Activated T-helper 1 cell treated with anti-CD3 and anti-CD28 coated beads, Interleukin-12 subunit alpha, Interleukin-12 subunit beta, Interleukin-2, Interleukin-4 antibody, amounts not matched to agents 30 ng/mL and 10 ng/mL and 1 ng/mL, durations not matched to agents 14 hours and 24 hours and 36 hours (primary cell): ENCODE data around the gene BARHL1. TPM values are rescaled to one million over a fixed set of nuclear protein-coding genes. Genes with fewer than 3 reads are reported as not detected.
A peak's percentile ranks its signal among the peaks of the same experiment; 100 is the strongest.
"Not testable (repeated sequence)": the region's sequence is repeated elsewhere in the genome, so short reads cannot be mapped to it uniquely, and the experiment has no call there.

Experiments used
- DNase-seq: peaks from one replicate; pipeline ENCODE4 v3.0.0; 2021; ENCODE audit warnings: low spot score
- H3K27ac Mint-ChIP-seq: one replicate; pipeline ENCODE4 v1.8.0; 2021; ENCODE audit warnings: mild to moderate bottlenecking, mixed read lengths
- H3K27me3 Mint-ChIP-seq: one replicate; pipeline ENCODE4 v1.8.0; 2022; ENCODE audit warnings: mild to moderate bottlenecking, moderate library complexity, mixed read lengths; ENCODE audit not compliant: insufficient read depth
- H3K36me3 Mint-ChIP-seq: one replicate; pipeline ENCODE4 v1.8.0; 2021; ENCODE audit warnings: low read depth, mixed read lengths
- H3K4me1 Mint-ChIP-seq: one replicate; pipeline ENCODE4 v1.8.0; 2021; ENCODE audit warnings: low read depth, mixed read lengths
- H3K4me3 Mint-ChIP-seq: one replicate; pipeline ENCODE4 v1.8.0; 2021; ENCODE audit warnings: mild to moderate bottlenecking, moderate library complexity, mixed read lengths
- H3K9me3 Mint-ChIP-seq: one replicate; pipeline ENCODE4 v1.8.0; 2021; ENCODE audit warnings: mixed read lengths
- intact Hi-C: fragments of 100-400 bp; cut with micrococcal nuclease; formaldehyde crosslinking; loops from one replicate; pipeline ENCODE4 v1.15.1; 2024
- total RNA-seq: library from RNA; stranded (reverse); gene quantifications from 2 replicates; pipeline ENCODE4 v1.2.3, GENCODE V29; 2022

BARHL1 gene
- total RNA-seq, 1 donor from 2014 or later = not detected

- Mint-ChIP-seq H3K27ac (no peak overlapping the region), H3K9me3 (no peaks in the 10 kb centered on the region), H3K36me3 (no peaks in the 10 kb centered on the region), H3K4me1 (peaks cover 5% of the 10 kb centered on the region), H3K4me3 (no peak overlapping the region), H3K27me3 (peaks cover 21% of the 10 kb centered on the region)
- no peak for DNase-seq
- intact Hi-C loops = no loop called here
Measured at GRCh38 chr9:132562306-132562573, 20.2 kb upstream of the BARHL1 start.

DNA sequence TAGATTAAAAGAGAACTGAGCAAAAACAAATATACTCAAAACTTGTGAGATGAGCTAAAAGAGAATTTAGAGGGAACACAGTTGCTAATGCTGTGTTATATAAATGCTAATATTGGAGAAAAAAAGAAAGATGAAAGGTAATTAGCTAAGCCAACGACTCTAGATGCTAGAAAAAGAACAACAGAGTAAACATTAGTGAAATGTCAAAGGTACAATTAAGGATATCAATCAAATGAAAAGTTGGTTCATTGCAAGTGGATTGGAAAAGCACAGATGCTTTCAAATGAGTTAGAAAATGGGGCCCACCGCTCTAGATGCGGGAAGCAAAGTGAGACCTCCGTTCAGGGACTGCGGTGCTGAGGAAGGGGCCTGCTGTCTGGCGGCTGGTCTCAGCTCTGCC is 17.9 kb upstream of the BARHL1 start:
- H3K4me3 Mint-ChIP-seq = no peak overlapping the region
- no peaks in the 10 kb centered on the region for H3K36me3 Mint-ChIP-seq

DNA sequence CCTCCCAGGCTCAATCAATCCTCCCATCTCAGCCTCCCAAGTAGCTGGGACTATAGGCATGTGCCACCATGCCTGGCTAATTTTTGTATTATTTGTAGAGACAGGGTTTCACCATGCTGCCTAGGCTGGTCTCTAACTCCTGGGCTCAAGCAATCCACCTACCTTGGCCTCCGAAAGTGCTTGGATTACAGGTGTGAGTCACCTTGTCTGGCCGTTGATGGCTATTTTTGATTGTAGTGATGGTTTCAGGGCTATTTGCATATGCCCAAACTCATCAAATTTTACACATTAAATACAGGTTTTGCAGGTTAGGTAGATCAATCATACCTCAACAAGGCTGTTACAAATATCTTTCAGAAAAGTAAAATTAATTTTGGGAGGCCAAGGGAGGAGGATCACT is 13.6 kb upstream of the BARHL1 start:
- H3K4me3 Mint-ChIP-seq, H3K4me1 Mint-ChIP-seq, DNase-seq, H3K9me3 Mint-ChIP-seq, H3K27ac Mint-ChIP-seq, intact Hi-C loops, H3K36me3 Mint-ChIP-seq, H3K27me3 Mint-ChIP-seq: not testable (repeated sequence)

More for the DNA sequence above, 17.9 kb upstream of the BARHL1 start:
- Mint-ChIP-seq H3K9me3 (no peaks in the 10 kb centered on the region), H3K4me1 (peaks cover 5% of the 10 kb centered on the region), H3K27ac (no peak overlapping the region), H3K27me3 (peaks cover 17% of the 10 kb centered on the region)
- DNase-seq = no peak
- intact Hi-C loops = no loop called here

GRCh38 chr9:132571806-132572600 is 10.4 kb upstream of the BARHL1 start:
- intact Hi-C loops = no loop called here
- Mint-ChIP-seq H3K27ac (no peak overlapping the region), H3K4me1 (no peaks in the 10 kb centered on the region), H3K9me3 (no peaks in the 10 kb centered on the region), H3K27me3 (peaks cover 22% of the 10 kb centered on the region), H3K4me3 (no peak overlapping the region), H3K36me3 (no peaks in the 10 kb centered on the region)
- DNase-seq = no peak

DNA sequence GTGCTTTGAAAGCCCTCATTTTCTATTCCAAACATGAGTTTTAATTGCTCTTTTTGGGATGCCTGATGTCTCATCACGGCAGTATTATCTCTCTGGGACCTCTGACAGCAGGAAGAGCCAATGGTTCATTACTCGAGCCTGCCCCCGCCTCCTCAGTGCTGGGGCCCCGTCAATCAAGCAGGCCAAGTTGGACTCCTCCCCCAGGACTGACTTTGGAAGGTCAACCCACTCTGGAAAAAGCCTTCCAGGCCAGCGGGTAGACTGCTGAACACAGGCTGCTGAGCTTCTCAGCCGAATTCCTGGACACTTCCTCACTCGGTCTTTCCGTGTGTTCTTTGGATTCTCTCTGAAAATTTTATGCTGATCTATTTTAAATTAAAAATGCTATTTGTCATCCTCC is 9.5 kb upstream of the BARHL1 start:
- Mint-ChIP-seq H3K4me1 (no peaks in the 10 kb centered on the region), H3K9me3 (no peaks in the 10 kb centered on the region), H3K27me3 (peaks cover 31% of the 10 kb centered on the region), H3K27ac (no peak overlapping the region), H3K4me3 (no peak overlapping the region), H3K36me3 (no peaks in the 10 kb centered on the region)
- intact Hi-C loops = no loop called here
- DNase-seq = no peak

GRCh38 chr9:132575005-132575609 is 7.3 kb upstream of the BARHL1 start:
- intact Hi-C loops = loop anchor here (1.0 kb wide), 2 partner anchors 68 to 164 kb away; no protein-coding TSS in a partner anchor
- Mint-ChIP-seq H3K27ac (no peak overlapping the region), H3K27me3 (peaks cover 51% of the 10 kb centered on the region), H3K4me3 (no peak overlapping the region), H3K9me3 (no peaks in the 10 kb centered on the region), H3K36me3 (peaks cover 1% of the 10 kb centered on the region), H3K4me1 (no peaks in the 10 kb centered on the region)
- peak; percentile 25 for DNase-seq

GRCh38 chr9:132575811-132576210 is 6.6 kb upstream of the BARHL1 start:
- no peak for DNase-seq
- Mint-ChIP-seq H3K4me3 (no peak overlapping the region), H3K36me3 (peaks cover 1% of the 10 kb centered on the region), H3K4me1 (no peaks in the 10 kb centered on the region), H3K9me3 (no peaks in the 10 kb centered on the region), H3K27me3 (peaks cover 51% of the 10 kb centered on the region), H3K27ac (no peak overlapping the region)
- intact Hi-C loops = loop anchor here (1.0 kb wide), 2 partner anchors 69 to 165 kb away; no protein-coding TSS in a partner anchor

- intact Hi-C loops = no loop called here
- H3K9me3 Mint-ChIP-seq = no peaks in the 10 kb centered on the region
- no peak for DNase-seq
- H3K4me3 Mint-ChIP-seq = no peak overlapping the region
- no peaks in the 10 kb centered on the region for H3K4me1 Mint-ChIP-seq
- peaks cover 1% of the 10 kb centered on the region for H3K36me3 Mint-ChIP-seq
- peaks cover 62% of the 10 kb centered on the region for H3K27me3 Mint-ChIP-seq
- H3K27ac Mint-ChIP-seq = no peak overlapping the region
Measured at GRCh38 chr9:132577119-132577518, 5.3 kb upstream of the BARHL1 start.

DNA sequence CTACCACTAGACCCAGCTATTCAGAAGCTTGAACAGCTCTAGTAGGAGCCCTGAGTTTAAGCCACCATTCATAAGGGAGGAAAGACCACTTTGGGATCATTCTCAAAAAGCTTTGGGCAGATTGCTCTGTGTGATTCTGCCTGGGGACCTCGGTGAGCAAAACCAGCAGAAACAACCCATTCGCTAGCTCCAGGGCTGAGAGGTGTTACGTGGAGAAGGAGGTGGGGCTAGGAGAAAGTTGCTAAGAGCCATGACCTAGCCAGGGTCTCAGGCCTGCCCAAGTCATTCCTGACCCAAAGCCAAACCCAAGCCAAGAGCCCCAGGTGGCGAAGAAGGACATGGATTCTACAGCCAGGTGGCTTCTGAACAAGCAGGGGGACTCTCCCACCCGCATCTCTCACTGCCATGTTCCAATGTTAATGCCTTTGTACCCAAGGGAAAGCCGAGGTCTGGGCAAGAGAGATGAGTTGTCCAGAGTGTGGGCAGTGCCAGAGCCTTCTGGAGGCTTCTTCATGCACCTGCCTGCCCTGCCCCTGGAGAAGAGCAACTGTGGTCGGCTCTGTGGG is 4.0 kb upstream of the BARHL1 start:
- Mint-ChIP-seq H3K36me3 (peaks cover 1% of the 10 kb centered on the region), H3K9me3 (no peaks in the 10 kb centered on the region), H3K27me3 (peaks cover 73% of the 10 kb centered on the region), H3K27ac (no peak overlapping the region), H3K4me3 (no peak overlapping the region), H3K4me1 (no peaks in the 10 kb centered on the region)
- no peak for DNase-seq
- intact Hi-C loops = no loop called here

DNA sequence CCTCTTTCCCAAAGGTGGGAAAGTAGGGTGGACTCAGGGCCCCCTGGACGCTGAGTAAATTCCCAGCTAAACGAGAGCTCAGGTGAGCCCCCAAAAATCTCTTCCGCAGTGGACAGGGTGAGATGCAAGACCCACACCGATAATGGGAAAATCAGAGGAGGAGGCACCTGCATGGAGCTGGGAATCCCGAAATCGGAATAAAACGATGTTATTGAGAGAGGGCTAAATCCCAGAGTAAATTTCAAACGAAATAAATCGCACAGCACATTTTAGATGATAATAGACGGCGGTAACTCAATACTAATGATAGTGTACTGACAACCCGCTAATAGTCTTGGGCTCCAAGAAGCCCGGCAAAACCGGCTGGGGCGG is 3.0 kb upstream of the BARHL1 start:
- H3K4me1 Mint-ChIP-seq = no peaks in the 10 kb centered on the region
- peaks cover 1% of the 10 kb centered on the region for H3K36me3 Mint-ChIP-seq
- no peak overlapping the region for H3K4me3 Mint-ChIP-seq
- no peaks in the 10 kb centered on the region for H3K9me3 Mint-ChIP-seq
- peaks cover 81% of the 10 kb centered on the region for H3K27me3 Mint-ChIP-seq
- no peak for DNase-seq
- H3K27ac Mint-ChIP-seq = no peak overlapping the region
- intact Hi-C loops = no loop called here

DNA sequence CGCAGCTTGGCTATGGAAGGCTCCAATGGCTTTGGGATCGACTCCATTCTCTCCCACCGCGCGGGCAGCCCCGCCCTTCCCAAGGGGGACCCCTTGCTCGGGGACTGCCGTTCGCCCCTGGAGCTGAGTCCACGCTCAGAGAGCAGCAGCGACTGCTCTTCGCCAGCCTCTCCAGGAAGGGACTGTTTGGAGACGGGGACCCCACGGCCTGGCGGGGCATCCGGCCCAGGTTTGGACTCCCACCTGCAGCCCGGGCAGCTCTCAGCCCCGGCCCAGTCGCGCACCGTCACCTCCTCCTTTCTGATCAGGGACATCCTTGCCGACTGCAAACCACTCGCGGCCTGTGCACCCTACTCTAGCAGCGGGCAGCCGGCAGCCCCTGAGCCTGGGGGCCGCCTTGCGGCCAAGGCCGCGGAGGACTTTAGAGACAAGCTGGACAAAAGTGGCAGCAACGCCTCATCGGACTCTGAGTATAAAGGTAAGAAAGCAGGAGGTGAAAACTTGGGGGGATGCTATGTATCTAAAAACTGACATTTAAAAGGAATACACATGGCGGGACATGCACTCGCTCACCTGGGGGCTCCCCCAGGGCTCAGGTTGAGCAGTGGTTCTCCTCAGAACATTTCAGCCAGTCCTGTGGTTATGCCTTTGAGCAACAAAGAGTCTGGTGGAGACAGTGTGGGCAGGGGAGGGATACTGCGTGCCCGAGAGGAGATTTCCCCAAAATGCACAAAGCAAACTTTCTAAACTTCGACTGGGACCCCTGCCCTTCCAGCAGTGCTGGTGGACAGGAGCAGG is 579 bp downstream of the BARHL1 start:
- Mint-ChIP-seq H3K27ac (peak overlapping the region; percentile 8), H3K4me3 (no peak overlapping the region), H3K27me3 (peaks cover 76% of the 10 kb centered on the region), H3K4me1 (peaks cover 8% of the 10 kb centered on the region), H3K36me3 (peaks cover 1% of the 10 kb centered on the region), H3K9me3 (no peaks in the 10 kb centered on the region)
- intact Hi-C loops = no loop called here
- no peak for DNase-seq

GRCh38 chr9:132583584-132584304 is 1.3 kb downstream of the BARHL1 start:
- no peak overlapping the region for H3K4me3 Mint-ChIP-seq
- intact Hi-C loops = no loop called here
- H3K9me3 Mint-ChIP-seq = no peaks in the 10 kb centered on the region
- no peak overlapping the region for H3K27ac Mint-ChIP-seq
- H3K36me3 Mint-ChIP-seq = peaks cover 1% of the 10 kb centered on the region
- peaks cover 76% of the 10 kb centered on the region for H3K27me3 Mint-ChIP-seq
- no peak for DNase-seq
- peaks cover 8% of the 10 kb centered on the region for H3K4me1 Mint-ChIP-seq
